T-helper 17 cell (primary cell): ENCODE data around the gene TTLL1. TPM values are rescaled to one million over a fixed set of nuclear protein-coding genes. Genes with fewer than 3 reads are reported as not detected.

Source experiments
- ATAC-seq: fragments of 150-1000 bp; cut with Tn5 transposase; 2 replicates; pipeline ENCODE4 v1.10.0; 2021; ENCODE audit warnings: mild to moderate bottlenecking, moderate library complexity
- DNase-seq, 3 donors: peaks; one replicate each; pipeline versions ENCODE4 v3.0.0 to v3.0.0-alpha.2; 2020 to 2021
- H3K9me3 ChIP-seq: one replicate; pipeline ENCODE4 v1.7.0; 2013; ENCODE audit warnings: low read length, mild to moderate bottlenecking; ENCODE audit not compliant: control insufficient read depth, poor library complexity, severe bottlenecking
- H3K27ac Mint-ChIP-seq: one replicate; pipeline ENCODE4 v1.8.0; 2022; ENCODE audit warnings: mild to moderate bottlenecking, moderate library complexity, mixed read lengths
- H3K27me3 Mint-ChIP-seq: one replicate; pipeline ENCODE4 v1.8.0; 2022; ENCODE audit warnings: mixed read lengths
- H3K36me3 Mint-ChIP-seq: one replicate; pipeline ENCODE4 v1.8.0; 2022; ENCODE audit warnings: low read depth, mixed read lengths
- H3K4me1 Mint-ChIP-seq: one replicate; pipeline ENCODE4 v1.8.0; 2022; ENCODE audit warnings: mild to moderate bottlenecking, mixed read lengths
- H3K4me3 Mint-ChIP-seq: one replicate; pipeline ENCODE4 v1.8.0; 2022; ENCODE audit warnings: mild to moderate bottlenecking, moderate library complexity, mixed read lengths
- total RNA-seq, 4 donors: library from RNA in 2 of 4; stranded (reverse) in 2 of 4; gene quantifications; one replicate each; pipeline ENCODE4 v1.2.3 and lab custom pipeline; 2022 to 2026

Gene TTLL1
- total RNA-seq, 2 donors from 2014 or later, result 3.3 to 5.9 TPM

GRCh38 chr22:43101306-43101705, 12.1 kb upstream of the TTLL1 start:
- Mint-ChIP-seq H3K27me3 (no peaks in the 10 kb centered on the region), H3K4me3 (no peak overlapping the region), H3K4me1 (peaks cover 14% of the 10 kb centered on the region), H3K27ac (no peak overlapping the region), H3K36me3 (no peaks in the 10 kb centered on the region)
- DNase-seq (no peak), ATAC-seq (no peak)
- no peaks in the 10 kb centered on the region for H3K9me3 ChIP-seq

GRCh38 chr22:43100225-43100624, 11.0 kb upstream of the TTLL1 start:
- peaks cover 14% of the 10 kb centered on the region for H3K4me1 Mint-ChIP-seq
- ATAC-seq (no peak), DNase-seq (no peak)
- no peaks in the 10 kb centered on the region for H3K27me3 Mint-ChIP-seq
- no peaks in the 10 kb centered on the region for H3K36me3 Mint-ChIP-seq
- H3K9me3 ChIP-seq, result no peaks in the 10 kb centered on the region
- H3K27ac Mint-ChIP-seq, result no peak overlapping the region
- no peak overlapping the region for H3K4me3 Mint-ChIP-seq

GRCh38 chr22:43099095-43099494, 9.9 kb upstream of the TTLL1 start:
- Mint-ChIP-seq H3K36me3 (no peaks in the 10 kb centered on the region), H3K4me1 (peaks cover 9% of the 10 kb centered on the region), H3K27me3 (no peaks in the 10 kb centered on the region), H3K27ac (peak overlapping the region; percentile 21), H3K4me3 (no peak overlapping the region)
- DNase-seq, result no peak
- no peak for ATAC-seq
- H3K9me3 ChIP-seq, result no peaks in the 10 kb centered on the region

GRCh38 chr22:43098356-43098755, 9.2 kb upstream of the TTLL1 start:
- Mint-ChIP-seq H3K4me1 (peaks cover 4% of the 10 kb centered on the region), H3K4me3 (no peak overlapping the region)
- no peak for ATAC-seq

GRCh38 chr22:43096420-43096819, 7.2 kb upstream of the TTLL1 start:
- Mint-ChIP-seq H3K27me3 (no peaks in the 10 kb centered on the region), H3K36me3 (no peaks in the 10 kb centered on the region)
- no peak for ATAC-seq

More at GRCh38 chr22:43098356-43098755, 9.2 kb upstream of the TTLL1 start:
- Mint-ChIP-seq H3K36me3 (no peaks in the 10 kb centered on the region), H3K27me3 (no peaks in the 10 kb centered on the region), H3K27ac (no peak overlapping the region)
- H3K9me3 ChIP-seq, result no peaks in the 10 kb centered on the region
- DNase-seq, result no peak

GRCh38 chr22:43094551-43094950, 5.4 kb upstream of the TTLL1 start:
- H3K9me3 ChIP-seq, result no peaks in the 10 kb centered on the region
- Mint-ChIP-seq H3K27me3 (no peaks in the 10 kb centered on the region), H3K4me1 (no peaks in the 10 kb centered on the region), H3K27ac (no peak overlapping the region), H3K4me3 (no peak overlapping the region), H3K36me3 (no peaks in the 10 kb centered on the region)
- DNase-seq (no peak), ATAC-seq (no peak)

More at GRCh38 chr22:43096420-43096819, 7.2 kb upstream of the TTLL1 start:
- H3K9me3 ChIP-seq, result no peaks in the 10 kb centered on the region
- no peak overlapping the region for H3K27ac Mint-ChIP-seq
- peaks cover 4% of the 10 kb centered on the region for H3K4me1 Mint-ChIP-seq
- DNase-seq, result no peak
- H3K4me3 Mint-ChIP-seq, result no peak overlapping the region

GRCh38 chr22:43094085-43094484, 4.9 kb upstream of the TTLL1 start:
- DNase-seq (no peak), ATAC-seq (no peak)
- no peaks in the 10 kb centered on the region for H3K36me3 Mint-ChIP-seq
- H3K4me1 Mint-ChIP-seq, result peaks cover 2% of the 10 kb centered on the region
- no peak overlapping the region for H3K4me3 Mint-ChIP-seq
- H3K9me3 ChIP-seq, result no peaks in the 10 kb centered on the region
- no peak overlapping the region for H3K27ac Mint-ChIP-seq
- H3K27me3 Mint-ChIP-seq, result no peaks in the 10 kb centered on the region

- peaks cover 8% of the 10 kb centered on the region for H3K4me1 Mint-ChIP-seq
- H3K27me3 Mint-ChIP-seq, result no peaks in the 10 kb centered on the region
- no peaks in the 10 kb centered on the region for H3K36me3 Mint-ChIP-seq
- DNase-seq (no peak), ATAC-seq (no peak)
- no peak overlapping the region for H3K4me3 Mint-ChIP-seq
- H3K27ac Mint-ChIP-seq, result no peak overlapping the region
- no peaks in the 10 kb centered on the region for H3K9me3 ChIP-seq
Observed at GRCh38 chr22:43092085-43092484, 2.9 kb upstream of the TTLL1 start.

GRCh38 chr22:43090130-43090789, 1.1 kb upstream of the TTLL1 start:
- ATAC-seq, result no peak
- Mint-ChIP-seq H3K27ac (no peak overlapping the region), H3K36me3 (peaks cover 3% of the 10 kb centered on the region), H3K4me3 (no peak overlapping the region), H3K4me1 (peaks cover 16% of the 10 kb centered on the region), H3K27me3 (no peaks in the 10 kb centered on the region)
- no peaks in the 10 kb centered on the region for H3K9me3 ChIP-seq
- DNase-seq, result no peak

GRCh38 chr22:43088627-43088983, 586 bp downstream of the TTLL1 start:
- DNase-seq (no peak), ATAC-seq (no peak)
- H3K27me3 Mint-ChIP-seq, result no peaks in the 10 kb centered on the region
- no peaks in the 10 kb centered on the region for H3K9me3 ChIP-seq
- peaks cover 16% of the 10 kb centered on the region for H3K4me1 Mint-ChIP-seq
- peaks cover 3% of the 10 kb centered on the region for H3K36me3 Mint-ChIP-seq
- peak overlapping the region; percentile 81 for H3K27ac Mint-ChIP-seq
- H3K4me3 Mint-ChIP-seq, result peak overlapping the region; percentile 97

GRCh38 chr22:43085658-43086606, 3.3 kb downstream of the TTLL1 start:
- Mint-ChIP-seq H3K27me3 (no peaks in the 10 kb centered on the region), H3K27ac (peak overlapping the region; percentile 54), H3K4me1 (peaks cover 16% of the 10 kb centered on the region), H3K36me3 (peaks cover 3% of the 10 kb centered on the region), H3K4me3 (no peak overlapping the region)
- ATAC-seq, result no peak
- DNase-seq, result no peak
- H3K9me3 ChIP-seq, result no peaks in the 10 kb centered on the region

GRCh38 chr22:43081968-43082367, 7.2 kb downstream of the TTLL1 start:
- no peak for ATAC-seq
- no peaks in the 10 kb centered on the region for H3K27me3 Mint-ChIP-seq
- no peaks in the 10 kb centered on the region for H3K9me3 ChIP-seq
- no peak overlapping the region for H3K4me3 Mint-ChIP-seq
- H3K36me3 Mint-ChIP-seq, result peaks cover 3% of the 10 kb centered on the region
- H3K27ac Mint-ChIP-seq, result no peak overlapping the region
- H3K4me1 Mint-ChIP-seq, result peaks cover 11% of the 10 kb centered on the region
- no peak for DNase-seq

GRCh38 chr22:43080616-43081015, 8.6 kb downstream of the TTLL1 start:
- DNase-seq (no peak), ATAC-seq (no peak)
- H3K27ac Mint-ChIP-seq, result no peak overlapping the region
- peaks cover 3% of the 10 kb centered on the region for H3K4me1 Mint-ChIP-seq
- H3K36me3 Mint-ChIP-seq, result no peaks in the 10 kb centered on the region
- H3K9me3 ChIP-seq, result no peaks in the 10 kb centered on the region
- H3K27me3 Mint-ChIP-seq, result no peaks in the 10 kb centered on the region
- H3K4me3 Mint-ChIP-seq, result no peak overlapping the region
